ENCODE measurements around the gene TTLL4.

TTLL4 gene

DNA sequence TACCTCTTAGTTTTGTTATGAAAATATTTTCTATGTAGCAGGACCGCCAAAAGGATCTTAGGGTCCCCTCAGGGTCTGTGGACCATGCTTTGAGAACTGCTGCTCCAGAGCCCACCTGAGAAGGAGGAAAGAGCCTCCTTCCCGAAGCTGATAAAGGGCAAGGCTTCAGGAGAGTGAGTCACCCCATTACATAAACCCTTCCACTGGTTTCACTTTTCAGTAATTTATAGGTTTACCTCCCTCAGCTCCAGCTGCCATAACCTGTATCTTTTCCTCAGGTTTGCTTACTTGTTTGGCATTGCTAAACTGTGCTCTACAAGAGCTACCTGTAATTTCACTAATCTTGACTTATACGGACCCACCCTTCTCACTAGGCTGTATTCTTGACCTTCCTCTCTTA lies 6.6 kb downstream of the TTLL4 start:
- Histone ChIP-seq H3K27me3 (replicated peaks) (no peaks in the 10 kb centered on the region), H3K4me3 (ENCODE audit: low read depth, low read length) (no peak overlapping the region), H3K27ac (no peak overlapping the region), H3K36me3 (replicated peaks) (peaks cover 2% of the 10 kb centered on the region)
- in situ Hi-C loops (cut with HindIII; ENCODE audit: low pct_ligation_motif_present, low sequenced_read_pairs) = no loop called here
- no peak for DNase-seq
- TF ChIP-seq, protein P1, sequence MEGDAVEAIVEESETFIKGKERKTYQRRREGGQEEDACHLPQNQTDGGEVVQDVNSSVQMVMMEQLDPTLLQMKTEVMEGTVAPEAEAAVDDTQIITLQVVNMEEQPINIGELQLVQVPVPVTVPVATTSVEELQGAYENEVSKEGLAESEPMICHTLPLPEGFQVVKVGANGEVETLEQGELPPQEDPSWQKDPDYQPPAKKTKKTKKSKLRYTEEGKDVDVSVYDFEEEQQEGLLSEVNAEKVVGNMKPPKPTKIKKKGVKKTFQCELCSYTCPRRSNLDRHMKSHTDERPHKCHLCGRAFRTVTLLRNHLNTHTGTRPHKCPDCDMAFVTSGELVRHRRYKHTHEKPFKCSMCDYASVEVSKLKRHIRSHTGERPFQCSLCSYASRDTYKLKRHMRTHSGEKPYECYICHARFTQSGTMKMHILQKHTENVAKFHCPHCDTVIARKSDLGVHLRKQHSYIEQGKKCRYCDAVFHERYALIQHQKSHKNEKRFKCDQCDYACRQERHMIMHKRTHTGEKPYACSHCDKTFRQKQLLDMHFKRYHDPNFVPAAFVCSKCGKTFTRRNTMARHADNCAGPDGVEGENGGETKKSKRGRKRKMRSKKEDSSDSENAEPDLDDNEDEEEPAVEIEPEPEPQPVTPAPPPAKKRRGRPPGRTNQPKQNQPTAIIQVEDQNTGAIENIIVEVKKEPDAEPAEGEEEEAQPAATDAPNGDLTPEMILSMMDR (IDR thresholded peaks at IDR 0.05; ENCODE audit: low read depth, low read length, missing control alignments) = no peak

DNA sequence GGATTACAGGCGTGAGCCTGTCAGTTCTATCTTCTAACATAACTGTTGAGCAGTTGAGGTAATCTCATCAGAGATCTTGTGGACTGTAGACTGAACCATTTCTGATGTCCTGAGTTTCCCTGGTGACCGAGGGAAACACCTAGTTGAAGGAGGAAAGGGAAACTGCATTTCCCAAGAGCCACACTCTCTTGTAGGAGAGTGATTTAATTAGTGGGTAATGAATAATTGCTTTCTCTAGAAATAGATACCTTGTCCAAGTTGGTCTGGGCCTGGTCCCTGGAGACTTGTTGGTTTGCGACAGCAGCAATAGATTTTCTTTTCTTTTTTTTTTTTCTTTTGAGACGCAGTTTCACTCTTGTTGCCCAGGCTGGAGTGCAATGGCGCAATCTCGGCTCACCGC lies 7.4 kb downstream of the TTLL4 start:
- H3K4me3 ChIP-seq (ENCODE audit: low read depth, low read length) = no peak overlapping the region
- no peaks in the 10 kb centered on the region for H3K27me3 ChIP-seq (replicated peaks)
- DNase-seq = no peak
- no peak overlapping the region for H3K27ac ChIP-seq
- TF ChIP-seq, protein P1 (IDR thresholded peaks at IDR 0.05; ENCODE audit: low read depth, low read length, missing control alignments) = no peak
- peaks cover 2% of the 10 kb centered on the region for H3K36me3 ChIP-seq (replicated peaks)
- in situ Hi-C loops (cut with HindIII; ENCODE audit: low pct_ligation_motif_present, low sequenced_read_pairs) = no loop called here

DNA sequence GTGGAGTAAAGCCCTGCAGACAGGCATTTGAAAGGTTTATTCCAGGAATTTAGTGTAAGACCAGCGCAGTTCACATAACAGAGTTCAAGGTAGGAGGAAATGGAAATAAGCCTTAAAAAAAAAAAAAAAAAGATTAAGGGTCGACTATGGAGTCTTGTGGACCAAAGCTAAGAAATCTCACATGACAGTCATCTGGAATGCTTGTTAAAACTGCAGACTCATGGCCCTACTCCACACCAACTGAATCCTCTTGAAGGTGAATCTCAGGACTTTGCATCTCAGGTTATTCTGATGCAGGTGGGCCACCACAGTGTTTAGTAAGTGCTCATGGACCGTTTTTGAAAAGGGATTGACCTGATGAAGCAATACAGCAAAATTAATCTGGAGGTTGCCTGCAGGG lies 8.8 kb downstream of the TTLL4 start:
- H3K4me3 ChIP-seq (ENCODE audit: low read depth, low read length) = no peak overlapping the region
- in situ Hi-C loops (cut with HindIII; ENCODE audit: low pct_ligation_motif_present, low sequenced_read_pairs) = no loop called here
- H3K27ac ChIP-seq = no peak overlapping the region
- TF ChIP-seq, protein P1 (IDR thresholded peaks at IDR 0.05; ENCODE audit: low read depth, low read length, missing control alignments) = no peak
- no peaks in the 10 kb centered on the region for H3K27me3 ChIP-seq (replicated peaks)
- DNase-seq = no peak
- H3K36me3 ChIP-seq (replicated peaks) = peaks cover 2% of the 10 kb centered on the region

DNA sequence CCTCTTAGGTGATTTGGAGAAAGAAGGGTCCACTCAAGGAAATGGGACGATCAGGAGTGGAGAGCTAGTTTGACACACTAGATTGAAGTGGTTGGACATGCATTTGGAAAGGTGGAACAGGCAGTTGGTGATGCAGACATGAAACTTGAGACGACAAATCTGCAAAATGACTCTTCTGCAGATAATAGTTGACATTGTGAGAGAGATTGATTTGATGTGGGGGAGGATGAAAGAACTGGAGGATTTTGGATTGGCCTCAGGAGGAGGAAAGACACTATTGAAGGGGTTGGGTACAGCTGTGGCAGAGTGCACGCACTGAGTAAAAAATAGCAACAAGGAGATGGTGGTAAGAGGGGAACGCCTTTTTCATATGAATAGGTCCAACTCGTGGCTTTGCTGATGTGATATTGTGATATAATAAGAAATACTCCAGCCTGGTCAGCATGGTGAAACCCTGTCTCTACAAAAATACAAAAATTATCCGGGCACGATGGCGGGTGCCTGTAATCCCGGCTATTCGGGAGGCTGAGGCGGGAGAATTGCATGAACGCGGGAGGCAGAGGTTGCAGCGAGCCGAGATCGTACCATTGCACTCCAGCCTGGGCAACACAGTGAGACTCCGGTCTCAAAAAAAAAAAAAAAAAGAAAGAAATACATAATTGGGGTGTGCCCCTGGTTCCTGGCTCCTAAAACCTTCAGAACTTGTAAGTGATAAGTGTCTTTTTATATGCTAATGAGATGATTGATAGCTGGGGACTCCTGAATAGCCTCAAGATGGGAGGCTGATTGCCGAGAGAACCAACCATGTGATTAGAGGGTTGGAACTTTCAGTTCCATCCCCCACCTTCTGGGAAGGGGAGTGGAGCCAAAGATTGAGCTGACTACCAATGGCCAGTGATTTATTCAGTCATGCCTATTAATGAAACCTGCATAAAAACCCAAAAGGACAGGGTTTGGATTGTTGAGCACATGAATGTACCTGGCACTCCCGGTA lies 9.7 kb downstream of the TTLL4 start:
- TF ChIP-seq, protein P1 (IDR thresholded peaks at IDR 0.05; ENCODE audit: low read depth, low read length, missing control alignments) = no peak
- in situ Hi-C loops (cut with HindIII; ENCODE audit: low pct_ligation_motif_present, low sequenced_read_pairs) = no loop called here
- Histone ChIP-seq H3K36me3 (replicated peaks) (peaks cover 2% of the 10 kb centered on the region), H3K27ac (no peak overlapping the region), H3K4me3 (ENCODE audit: low read depth, low read length) (no peak overlapping the region), H3K27me3 (replicated peaks) (no peaks in the 10 kb centered on the region)
- no peak for DNase-seq

DNA sequence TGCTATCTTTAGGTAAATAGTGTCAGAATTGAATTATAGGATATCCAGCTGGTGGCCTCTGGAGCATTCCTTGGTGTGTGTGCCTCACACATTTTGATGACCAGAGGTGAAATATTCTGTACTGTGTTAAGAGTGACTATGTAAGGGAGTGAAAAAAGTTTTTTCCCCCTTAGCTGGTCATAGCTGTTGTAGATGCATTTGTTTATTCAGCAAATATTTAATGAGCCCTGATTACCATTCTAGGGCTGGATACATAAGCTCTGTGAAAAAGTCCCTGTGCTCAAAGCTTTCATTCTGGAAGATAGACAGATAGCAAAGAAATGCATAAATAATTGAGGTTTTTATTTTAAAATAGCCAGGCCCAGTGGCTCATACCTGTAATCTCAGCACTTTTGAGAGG lies 10.9 kb downstream of the TTLL4 start:
- Histone ChIP-seq H3K36me3 (replicated peaks) (peaks cover 2% of the 10 kb centered on the region), H3K4me3 (ENCODE audit: low read depth, low read length) (no peak overlapping the region), H3K27me3 (replicated peaks) (no peaks in the 10 kb centered on the region), H3K27ac (no peak overlapping the region)
- TF ChIP-seq, protein P1 (IDR thresholded peaks at IDR 0.05; ENCODE audit: low read depth, low read length, missing control alignments) = no peak
- in situ Hi-C loops (cut with HindIII; ENCODE audit: low pct_ligation_motif_present, low sequenced_read_pairs) = no loop called here
- no peak for DNase-seq

All from brain microvascular endothelial cell (primary cell).